PC-9 (cell line): Measurements from ENCODE around the gene RNF144A.

ENCODE experiments used
- CTCF ChIP-seq: fragments of 200-600 bp; sonication (generic); conservative IDR thresholded peaks from 2 replicates; pipeline ENCODE4 v1.6.1; 2017; ENCODE audit warnings: mixed run types, antibody characterized with exemption, mild to moderate bottlenecking, moderate library complexity
- EZH2 ChIP-seq: fragments of 200-600 bp; sonication (generic); IDR thresholded peaks from 2 replicates; pipeline ENCODE4 v1.8.0; 2017; ENCODE audit warnings: antibody characterized with exemption, low read depth

- TF ChIP-seq CTCF (no peak), EZH2 (no peak)
These were observed 39.4 kb downstream of the RNF144A start for GRCh38 chr2:6956566-6956965.
